Measurements from ENCODE around the gene EPS8. TPM values are rescaled to one million over a fixed set of nuclear protein-coding genes. Genes with fewer than 3 reads are reported as not detected.

The EPS8 gene
- total RNA-seq, 4 donors from 2014 or later, result 26.1 to 43.2 (median 32.3) TPM

DNA sequence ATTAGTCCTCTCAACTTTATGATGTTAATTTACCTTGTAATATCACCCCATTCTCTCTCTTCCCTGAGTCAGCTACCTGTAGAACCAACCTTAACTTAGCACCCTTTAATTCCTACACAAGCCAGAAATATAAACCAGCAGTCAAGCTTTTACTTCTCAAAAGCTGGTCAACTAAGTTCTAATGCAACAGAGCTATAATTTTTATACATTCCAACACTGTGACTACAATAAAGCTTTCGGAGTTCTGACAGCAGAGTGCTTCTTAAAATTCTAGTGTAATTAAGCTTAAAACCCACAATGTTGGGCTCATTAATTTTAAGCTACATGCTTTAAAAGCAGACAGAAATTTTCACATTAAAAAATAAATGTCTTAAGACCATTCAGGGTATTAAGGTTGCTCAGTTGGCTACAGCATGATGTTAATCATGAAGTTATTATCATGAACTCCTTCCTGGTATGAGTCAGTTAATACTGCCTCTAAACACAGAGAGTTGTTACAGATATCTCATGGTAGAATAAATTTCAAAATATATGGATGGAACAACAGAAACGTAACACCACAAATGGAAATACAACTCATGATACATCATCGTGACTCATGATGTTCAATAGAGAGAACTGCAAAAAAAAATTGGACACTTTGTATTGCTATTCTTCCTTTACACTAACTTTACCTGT lies 126.7 kb downstream of the EPS8 start:
- DNase-seq (ENCODE audit: low spot score in 2 of 2), result no peak
- no peak for TF ChIP-seq POLR2A (IDR thresholded peaks at IDR 0.05)
- TF ChIP-seq CTCF (IDR thresholded peaks at IDR 0.05), result no peak
- whole genome bisulfite sequencing, 2 donors, result 69 to 72% methylated on average over 3 of the region's 3 CpGs
- no peak overlapping the region for H3K4me3 ChIP-seq (ENCODE audit: low read depth, poor library complexity, severe bottlenecking)
- intact Hi-C loops (cut with DNase I; ENCODE audit: low total_unique reads), result no loop called here

DNA sequence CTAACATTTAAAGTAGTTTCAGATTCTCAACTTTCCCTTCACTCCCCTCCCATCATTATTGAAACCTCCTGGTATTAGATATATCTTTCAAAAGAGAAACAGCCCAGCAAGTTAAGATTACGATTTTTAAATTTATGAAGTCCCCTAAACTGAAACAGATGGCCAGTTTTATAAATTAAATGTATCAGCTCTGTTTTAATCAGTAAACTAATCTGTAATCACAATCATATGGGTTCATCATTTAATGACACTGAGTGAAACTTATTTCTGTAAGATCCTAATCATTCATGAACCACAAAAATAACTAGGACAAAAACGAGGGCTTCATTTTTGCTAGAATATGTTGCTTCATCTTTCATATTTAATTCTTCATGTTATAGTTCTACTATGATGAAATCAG lies 137.8 kb downstream of the EPS8 start:
- no peak for DNase-seq (ENCODE audit: low spot score in 2 of 2)
- intact Hi-C loops (cut with DNase I; ENCODE audit: low total_unique reads), result no loop called here
- WGBS, 2 donors, result 53 to 60% methylated on average over 2 of the region's 2 CpGs
- TF ChIP-seq POLR2A (IDR thresholded peaks at IDR 0.05) (no peak), CTCF (IDR thresholded peaks at IDR 0.05) (no peak)
- H3K4me3 ChIP-seq (ENCODE audit: low read depth, poor library complexity, severe bottlenecking), result no peak overlapping the region

- intact Hi-C loops (cut with DNase I; ENCODE audit: low total_unique reads), result no loop called here
- WGBS, 2 donors, result 65 to 73% methylated on average over 6 of the region's 6 CpGs
- no peak for DNase-seq (ENCODE audit: low spot score in 2 of 2)
- TF ChIP-seq POLR2A (IDR thresholded peaks at IDR 0.05) (no peak), CTCF (IDR thresholded peaks at IDR 0.05) (no peak)
- no peak overlapping the region for H3K4me3 ChIP-seq (ENCODE audit: low read depth, poor library complexity, severe bottlenecking)
Observed at GRCh38 chr12:15650399-15651128, 138.6 kb downstream of the EPS8 start.

DNA sequence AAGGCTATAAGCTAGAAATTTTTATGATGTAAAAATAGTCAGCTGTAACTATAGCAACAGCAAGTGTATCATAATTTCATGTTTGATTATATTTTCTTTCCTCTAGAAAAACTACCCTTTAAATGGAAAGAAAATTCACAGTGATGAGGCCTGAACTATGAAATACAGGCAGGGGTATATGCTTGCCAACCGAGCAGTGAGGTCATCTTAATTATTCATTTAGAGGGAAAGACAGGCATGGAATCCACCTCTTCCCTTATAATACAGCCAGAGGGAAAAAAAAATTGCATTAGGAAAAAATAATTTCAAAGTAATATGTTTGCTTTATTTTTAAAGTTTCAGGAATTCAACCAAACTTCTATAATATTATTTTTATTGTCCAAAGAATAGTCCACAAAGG lies 139.8 kb downstream of the EPS8 start:
- WGBS, 2 donors, result 61 to 67% methylated on average over 1 of the region's 1 CpG
- no peak overlapping the region for H3K4me3 ChIP-seq (ENCODE audit: low read depth, poor library complexity, severe bottlenecking)
- DNase-seq (ENCODE audit: low spot score in 2 of 2), result no peak
- intact Hi-C loops (cut with DNase I; ENCODE audit: low total_unique reads), result no loop called here
- TF ChIP-seq POLR2A (IDR thresholded peaks at IDR 0.05), result no peak
- no peak for TF ChIP-seq CTCF (IDR thresholded peaks at IDR 0.05)

DNA sequence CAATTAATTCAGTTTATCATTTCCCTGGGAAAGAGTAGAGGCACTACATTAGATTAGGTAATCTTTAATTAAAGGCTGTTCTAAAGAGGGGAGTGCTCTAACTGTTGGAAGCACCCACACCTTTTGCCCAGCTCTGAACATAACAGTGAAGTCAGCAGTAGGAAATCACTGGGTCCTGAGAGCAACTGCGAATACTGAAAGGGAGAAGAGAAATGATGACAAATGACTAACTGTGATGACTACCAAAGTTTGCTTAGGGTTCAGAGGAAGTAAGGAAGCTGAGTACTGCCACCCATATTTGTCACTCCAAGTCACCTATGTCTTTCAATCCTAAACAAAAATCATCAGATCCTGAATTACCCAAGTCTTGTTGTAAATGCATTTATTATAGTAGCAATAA lies 140.6 kb downstream of the EPS8 start:
- DNase-seq (ENCODE audit: low spot score in 2 of 2), result no peak
- WGBS, 2 donors, result 81 to 86% methylated on average over 1 of the region's 1 CpG
- H3K4me3 ChIP-seq (ENCODE audit: low read depth, poor library complexity, severe bottlenecking), result no peak overlapping the region
- intact Hi-C loops (cut with DNase I; ENCODE audit: low total_unique reads), result no loop called here
- TF ChIP-seq CTCF (IDR thresholded peaks at IDR 0.05) (no peak), POLR2A (IDR thresholded peaks at IDR 0.05) (no peak)

Measured in lower leg skin (tissue), 4 donors.